ENCODE data around the gene VWC2L. TPM values are rescaled to one million over a fixed set of nuclear protein-coding genes. Genes with fewer than 3 reads are reported as not detected.

VWC2L gene
- total RNA-seq, 2 donors from 2014 or later, result 0.27 TPM; not detected in 1

- TF ChIP-seq, protein P1, sequence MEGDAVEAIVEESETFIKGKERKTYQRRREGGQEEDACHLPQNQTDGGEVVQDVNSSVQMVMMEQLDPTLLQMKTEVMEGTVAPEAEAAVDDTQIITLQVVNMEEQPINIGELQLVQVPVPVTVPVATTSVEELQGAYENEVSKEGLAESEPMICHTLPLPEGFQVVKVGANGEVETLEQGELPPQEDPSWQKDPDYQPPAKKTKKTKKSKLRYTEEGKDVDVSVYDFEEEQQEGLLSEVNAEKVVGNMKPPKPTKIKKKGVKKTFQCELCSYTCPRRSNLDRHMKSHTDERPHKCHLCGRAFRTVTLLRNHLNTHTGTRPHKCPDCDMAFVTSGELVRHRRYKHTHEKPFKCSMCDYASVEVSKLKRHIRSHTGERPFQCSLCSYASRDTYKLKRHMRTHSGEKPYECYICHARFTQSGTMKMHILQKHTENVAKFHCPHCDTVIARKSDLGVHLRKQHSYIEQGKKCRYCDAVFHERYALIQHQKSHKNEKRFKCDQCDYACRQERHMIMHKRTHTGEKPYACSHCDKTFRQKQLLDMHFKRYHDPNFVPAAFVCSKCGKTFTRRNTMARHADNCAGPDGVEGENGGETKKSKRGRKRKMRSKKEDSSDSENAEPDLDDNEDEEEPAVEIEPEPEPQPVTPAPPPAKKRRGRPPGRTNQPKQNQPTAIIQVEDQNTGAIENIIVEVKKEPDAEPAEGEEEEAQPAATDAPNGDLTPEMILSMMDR (IDR thresholded peaks at IDR 0.05), result no peak
- no peaks in the 10 kb centered on the region for H3K36me3 ChIP-seq
- no peaks in the 10 kb centered on the region for H3K27me3 ChIP-seq (replicated peaks; ENCODE audit: insufficient read depth)
- no peak for DNase-seq (ENCODE audit: low spot score)
- no peak overlapping the region for H3K4me3 ChIP-seq
- H3K9me3 ChIP-seq, result no peaks in the 10 kb centered on the region
- ATAC-seq (ENCODE audit: insufficient number of reproducible peaks, low FRiP score, low read depth), result no peak
- no peaks in the 10 kb centered on the region for H3K4me1 ChIP-seq (ENCODE audit: control insufficient read depth in 1 of 2, low read depth in 2 of 2)
- no peak overlapping the region for H3K27ac ChIP-seq
These were observed 24.1 kb upstream of the VWC2L start for GRCh38 chr2:214386720-214387119.

DNA sequence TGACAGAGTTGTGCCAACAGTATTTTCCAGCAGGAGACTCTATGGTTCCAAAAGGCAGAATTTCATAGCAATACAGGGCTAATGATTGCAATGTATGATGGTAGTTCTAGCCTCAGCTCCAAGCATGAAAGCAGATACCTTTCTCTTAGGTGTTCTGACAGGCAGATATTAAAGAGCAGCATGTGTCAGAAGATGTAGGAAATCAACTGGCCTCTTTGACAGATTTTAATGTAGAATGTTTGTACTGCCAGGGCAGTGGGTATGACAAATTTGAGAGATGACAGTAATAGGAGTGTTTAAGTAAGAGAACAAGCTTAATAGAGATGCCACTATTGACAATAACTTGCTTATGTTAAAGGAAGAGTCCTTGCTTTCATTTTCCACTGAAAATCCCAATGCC, 21.5 kb upstream of the VWC2L start:
- Histone ChIP-seq H3K27ac (no peak overlapping the region), H3K4me3 (no peak overlapping the region), H3K9me3 (no peaks in the 10 kb centered on the region), H3K36me3 (no peaks in the 10 kb centered on the region), H3K27me3 (replicated peaks; ENCODE audit: insufficient read depth) (no peaks in the 10 kb centered on the region), H3K4me1 (ENCODE audit: control insufficient read depth in 1 of 2, low read depth in 2 of 2) (no peaks in the 10 kb centered on the region)
- ATAC-seq (ENCODE audit: insufficient number of reproducible peaks, low FRiP score, low read depth), result no peak
- DNase-seq (ENCODE audit: low spot score), result no peak
- TF ChIP-seq, protein P1 (IDR thresholded peaks at IDR 0.05), result no peak

- Histone ChIP-seq H3K4me1 (ENCODE audit: control insufficient read depth in 1 of 2, low read depth in 2 of 2) (peaks cover 0 to 5% of the 10 kb centered on the region in 2 donors), H3K27me3 (replicated peaks; ENCODE audit: insufficient read depth) (no peaks in the 10 kb centered on the region), H3K4me3 (no peak overlapping the region), H3K9me3 (no peaks in the 10 kb centered on the region), H3K27ac (no peak overlapping the region), H3K36me3 (no peaks in the 10 kb centered on the region)
- ATAC-seq (ENCODE audit: insufficient number of reproducible peaks, low FRiP score, low read depth) (no peak), DNase-seq (ENCODE audit: low spot score) (no peak)
- TF ChIP-seq, protein P1 (IDR thresholded peaks at IDR 0.05), result no peak
These were observed 17.1 kb upstream of the VWC2L start for GRCh38 chr2:214393796-214394195.

DNA sequence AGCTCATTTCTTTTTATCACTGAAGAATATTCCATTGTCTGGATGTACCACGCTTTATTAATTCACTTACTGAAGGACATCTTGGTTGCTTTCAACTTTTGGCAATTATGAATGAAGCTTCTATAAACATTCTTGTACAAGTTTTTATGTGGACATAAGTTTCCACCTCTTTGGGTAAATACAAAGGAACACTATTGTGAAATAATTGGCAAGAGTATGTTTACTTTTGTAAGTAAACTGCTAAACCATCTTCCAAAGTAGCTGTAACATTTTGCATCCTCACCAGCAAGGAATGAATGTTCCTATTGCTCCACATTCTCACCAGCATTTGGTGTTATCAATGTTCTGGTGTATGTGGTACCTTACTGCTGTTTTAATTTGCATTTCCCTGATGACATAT, 15.8 kb upstream of the VWC2L start:
- H3K4me1 ChIP-seq (ENCODE audit: control insufficient read depth in 1 of 2, low read depth in 2 of 2), result peaks cover 0 to 5% of the 10 kb centered on the region in 2 donors
- TF ChIP-seq, protein P1 (IDR thresholded peaks at IDR 0.05), result no peak
- no peak overlapping the region for H3K4me3 ChIP-seq
- H3K9me3 ChIP-seq, result no peaks in the 10 kb centered on the region
- no peaks in the 10 kb centered on the region for H3K27me3 ChIP-seq (replicated peaks; ENCODE audit: insufficient read depth)
- no peaks in the 10 kb centered on the region for H3K36me3 ChIP-seq
- DNase-seq (ENCODE audit: low spot score), result no peak
- ATAC-seq (ENCODE audit: insufficient number of reproducible peaks, low FRiP score, low read depth), result no peak
- H3K27ac ChIP-seq, result no peak overlapping the region

DNA sequence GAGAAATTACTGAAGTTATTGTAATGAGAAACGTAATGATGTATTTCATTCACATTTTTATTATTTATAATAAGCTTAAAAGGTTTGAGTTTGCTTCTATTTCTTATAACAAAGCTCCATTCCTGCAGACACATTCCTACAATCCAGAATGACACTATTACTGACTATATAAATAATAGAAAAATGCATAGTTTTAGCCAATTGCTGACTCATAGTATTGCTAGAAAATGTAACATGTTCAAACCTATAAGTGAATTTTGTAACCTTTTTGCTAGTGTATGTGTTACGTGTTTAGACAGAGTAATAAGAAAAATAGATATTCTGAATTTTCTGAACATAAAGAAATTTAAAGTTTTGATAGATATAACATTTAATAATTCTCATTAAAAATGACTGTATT, 9.3 kb upstream of the VWC2L start:
- TF ChIP-seq, protein P1 (IDR thresholded peaks at IDR 0.05), result no peak

More for the DNA sequence above, 9.3 kb upstream of the VWC2L start:
- DNase-seq (ENCODE audit: low spot score) (no peak), ATAC-seq (ENCODE audit: insufficient number of reproducible peaks, low FRiP score, low read depth) (no peak)
- H3K9me3 ChIP-seq, result no peaks in the 10 kb centered on the region
- H3K27me3 ChIP-seq (replicated peaks; ENCODE audit: insufficient read depth), result no peaks in the 10 kb centered on the region
- H3K4me1 ChIP-seq (ENCODE audit: control insufficient read depth in 1 of 2, low read depth in 2 of 2), result no peaks in the 10 kb centered on the region
- H3K4me3 ChIP-seq, result no peak overlapping the region
- H3K36me3 ChIP-seq, result no peaks in the 10 kb centered on the region
- H3K27ac ChIP-seq, result no peak overlapping the region
